Measurements from ENCODE around the gene RGN. TPM values are rescaled to one million over a fixed set of nuclear protein-coding genes. Genes with fewer than 3 reads are reported as not detected.
"Not testable (repeated sequence)": the region's sequence is repeated elsewhere in the genome, so short reads cannot be mapped to it uniquely, and the experiment has no call there.

Gene RGN
- total RNA-seq, 2 donors from 2014 or later = 3.9 to 5.6 TPM

DNA sequence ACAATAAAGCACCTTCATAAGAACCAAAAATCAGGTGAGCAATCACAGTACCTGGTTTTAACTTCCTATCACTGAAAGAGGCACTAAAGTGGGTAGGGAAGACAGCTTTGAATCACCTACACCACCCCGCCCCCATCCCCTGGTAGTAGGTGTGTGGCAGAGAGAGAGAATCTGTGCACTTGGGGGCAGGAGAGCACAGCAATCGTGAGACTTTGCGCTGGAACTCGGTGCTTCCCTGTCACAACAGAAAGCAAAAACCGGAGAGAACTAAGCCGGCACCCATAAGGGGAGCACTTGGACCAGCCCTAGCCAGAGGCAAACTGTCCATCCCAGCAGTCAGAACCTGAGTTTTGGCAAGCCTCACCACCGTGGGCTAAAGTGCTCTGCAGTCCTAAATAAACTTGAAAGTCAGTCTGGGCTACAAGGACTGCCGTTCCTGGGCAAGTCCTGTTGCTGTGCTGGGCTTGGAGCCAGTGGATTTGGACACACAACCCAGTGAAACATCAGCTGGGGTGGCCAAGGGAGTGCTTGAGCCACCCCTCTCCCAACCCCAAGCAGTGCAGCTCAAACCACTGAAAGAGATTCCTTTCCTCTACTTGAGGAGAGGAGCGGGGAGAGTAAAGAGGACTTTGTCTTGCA, 34.2 kb downstream of the RGN start:
- DNase-seq = peak; percentile 51
- H3K9me3 ChIP-seq (ENCODE audit: control insufficient read depth, low read length) = no peaks in the 10 kb centered on the region
- H3K4me3 ChIP-seq (ENCODE audit: low read length) = no peak overlapping the region
- no peaks in the 10 kb centered on the region for H3K4me1 Mint-ChIP-seq
- no peak for TF ChIP-seq CTCF (conservative IDR thresholded peaks at IDR 0.05)
- H3K27ac Mint-ChIP-seq = no peak overlapping the region
- 56% methylated on average over 8 of the region's 9 CpGs; no CpG with 5 or more reads in 1 of the 2 experiments for WGBS, 2 experiments (ENCODE audit: insufficient coverage in 1 of 2, insufficient read length in 1 of 2)
- no peaks in the 10 kb centered on the region for H3K36me3 Mint-ChIP-seq (ENCODE audit: low read depth)
- H3K36me3 ChIP-seq (ENCODE audit: control insufficient read depth, insufficient read depth, low read length) = no peaks in the 10 kb centered on the region
- H3K27me3 ChIP-seq (ENCODE audit: control insufficient read depth, insufficient read depth, low read length, poor library complexity, severe bottlenecking) = no peaks in the 10 kb centered on the region
- H3K4me3 Mint-ChIP-seq = no peak overlapping the region
- H3K27me3 Mint-ChIP-seq (ENCODE audit: insufficient read depth) = no peaks in the 10 kb centered on the region
- no peak overlapping the region for H3K27ac ChIP-seq (ENCODE audit: low read depth, low read length)
- H3K4me1 ChIP-seq (ENCODE audit: control insufficient read depth, insufficient read depth, low read length) = no peaks in the 10 kb centered on the region
- no peak overlapping the region for H3K9ac ChIP-seq (ENCODE audit: extremely low read depth, low read length, poor library complexity, severe bottlenecking)
- peaks cover 70% of the 10 kb centered on the region for H3K9me3 Mint-ChIP-seq

DNA sequence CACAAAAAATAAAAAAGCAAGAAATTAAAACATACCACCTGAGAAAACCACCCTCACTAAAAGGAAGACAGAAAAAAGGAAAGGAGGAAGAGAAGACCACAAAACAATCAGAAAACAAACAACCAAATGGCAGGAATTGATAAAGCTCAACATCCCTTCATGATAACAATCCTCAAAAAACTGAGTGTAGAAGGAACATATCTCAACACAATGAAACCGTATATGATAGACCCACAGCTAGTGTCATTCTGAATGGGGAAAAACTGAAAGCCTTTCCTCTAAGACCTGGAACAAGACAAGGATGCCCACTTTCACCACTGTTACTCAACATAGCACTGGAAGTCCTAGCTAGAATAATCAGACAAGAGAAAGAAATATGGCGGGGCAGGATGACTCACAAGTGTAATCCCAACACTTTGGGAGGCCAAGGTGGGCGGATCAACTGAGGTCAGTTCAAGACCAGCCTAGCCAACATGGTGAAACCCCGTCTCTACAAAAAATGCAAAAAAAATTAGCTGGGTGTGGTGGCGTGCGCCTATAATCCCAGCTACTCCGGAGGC, 38.4 kb downstream of the RGN start:
- H3K4me3 Mint-ChIP-seq = not testable (repeated sequence)
- WGBS, 2 experiments (ENCODE audit: insufficient coverage in 1 of 2, insufficient read length in 1 of 2) = 97 to 98% methylated on average over 5 to 7 of the region's 7 CpGs
- peaks cover 59% of the 10 kb centered on the region for H3K9me3 Mint-ChIP-seq

DNA sequence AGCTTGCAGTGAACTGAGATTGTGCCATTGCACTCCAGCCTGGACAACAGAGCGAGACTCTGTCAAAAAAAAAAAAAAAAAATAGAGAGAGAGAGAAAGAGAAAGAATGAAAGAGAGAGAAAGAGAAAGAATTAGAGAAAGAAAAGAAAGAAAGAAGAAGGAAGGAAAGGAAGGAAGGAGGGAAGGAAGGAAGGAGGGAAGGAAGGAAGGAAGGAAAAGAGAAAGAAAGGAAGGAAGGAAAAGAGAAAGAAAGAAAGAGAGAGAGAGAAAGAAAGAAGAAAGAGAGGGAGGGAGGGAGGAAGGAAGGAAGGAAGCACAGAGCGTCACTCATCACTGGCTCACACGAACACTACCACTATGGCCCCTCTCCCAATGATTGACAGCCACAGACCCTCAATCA, 46.2 kb downstream of the RGN start:
- H3K4me1 ChIP-seq (ENCODE audit: control insufficient read depth, insufficient read depth, low read length); H3K9me3 ChIP-seq (ENCODE audit: control insufficient read depth, low read length); H3K36me3 Mint-ChIP-seq (ENCODE audit: low read depth); DNase-seq; H3K36me3 ChIP-seq (ENCODE audit: control insufficient read depth, insufficient read depth, low read length); H3K27me3 ChIP-seq (ENCODE audit: control insufficient read depth, insufficient read depth, low read length, poor library complexity, severe bottlenecking); H3K27me3 Mint-ChIP-seq (ENCODE audit: insufficient read depth); H3K27ac Mint-ChIP-seq; H3K4me3 Mint-ChIP-seq; H3K4me3 ChIP-seq (ENCODE audit: low read length); H3K9ac ChIP-seq (ENCODE audit: extremely low read depth, low read length, poor library complexity, severe bottlenecking); H3K27ac ChIP-seq (ENCODE audit: low read depth, low read length); H3K4me1 Mint-ChIP-seq: not testable (repeated sequence)
- WGBS, 2 experiments (ENCODE audit: insufficient coverage in 1 of 2, insufficient read length in 1 of 2) = 100% methylated on average over 1 of the region's 3 CpGs; no CpG with 5 or more reads in 1 of the 2 experiments
- H3K9me3 Mint-ChIP-seq = peaks cover 67% of the 10 kb centered on the region

More for the DNA sequence above, 38.4 kb downstream of the RGN start:
- H3K27ac ChIP-seq (ENCODE audit: low read depth, low read length); DNase-seq; H3K9ac ChIP-seq (ENCODE audit: extremely low read depth, low read length, poor library complexity, severe bottlenecking); H3K4me1 ChIP-seq (ENCODE audit: control insufficient read depth, insufficient read depth, low read length); H3K27me3 Mint-ChIP-seq (ENCODE audit: insufficient read depth); H3K9me3 ChIP-seq (ENCODE audit: control insufficient read depth, low read length); H3K36me3 Mint-ChIP-seq (ENCODE audit: low read depth); H3K4me3 ChIP-seq (ENCODE audit: low read length); H3K27me3 ChIP-seq (ENCODE audit: control insufficient read depth, insufficient read depth, low read length, poor library complexity, severe bottlenecking); H3K27ac Mint-ChIP-seq; H3K4me1 Mint-ChIP-seq; H3K36me3 ChIP-seq (ENCODE audit: control insufficient read depth, insufficient read depth, low read length): not testable (repeated sequence)

- Histone ChIP-seq H3K4me1 (ENCODE audit: control insufficient read depth, insufficient read depth, low read length) (no peaks in the 10 kb centered on the region), H3K9me3 (ENCODE audit: control insufficient read depth, low read length) (no peaks in the 10 kb centered on the region), H3K27me3 (ENCODE audit: control insufficient read depth, insufficient read depth, low read length, poor library complexity, severe bottlenecking) (no peaks in the 10 kb centered on the region), H3K27ac (ENCODE audit: low read depth, low read length) (no peak overlapping the region), H3K36me3 (ENCODE audit: control insufficient read depth, insufficient read depth, low read length) (no peaks in the 10 kb centered on the region), H3K9ac (ENCODE audit: extremely low read depth, low read length, poor library complexity, severe bottlenecking) (no peak overlapping the region), H3K4me3 (ENCODE audit: low read length) (peak overlapping the region; percentile 89)
- H3K36me3 Mint-ChIP-seq (ENCODE audit: low read depth) = no peaks in the 10 kb centered on the region
- peak overlapping the region; percentile 88 for H3K27ac Mint-ChIP-seq
- no peaks in the 10 kb centered on the region for H3K4me1 Mint-ChIP-seq
- H3K9me3 Mint-ChIP-seq = peaks cover 52% of the 10 kb centered on the region
- peak; percentile 97 for DNase-seq
- no peak for TF ChIP-seq CTCF (conservative IDR thresholded peaks at IDR 0.05)
- WGBS, 2 experiments (ENCODE audit: insufficient coverage in 1 of 2, insufficient read length in 1 of 2) = 0 to 2% methylated on average over 5 to 26 of the region's 31 CpGs
- H3K27me3 Mint-ChIP-seq (ENCODE audit: insufficient read depth) = no peaks in the 10 kb centered on the region
- H3K4me3 Mint-ChIP-seq = peak overlapping the region; percentile 93
Measured at GRCh38 chrX:47129157-47129898, 51.1 kb downstream of the RGN start.

Data from endodermal cell (in vitro differentiated cells).